Smooth muscle cell (in vitro differentiated cells): ENCODE measurements around the gene KRT12. TPM values are rescaled to one million over a fixed set of nuclear protein-coding genes. Genes with fewer than 3 reads are reported as not detected.
A peak's percentile ranks its signal among the peaks of the same experiment; 100 is the strongest.

Experiments used
- DNase-seq: peaks from one replicate; lab custom pipeline; 2025; ENCODE audit not compliant: unreplicated experiment; lab: John Stamatoyannopoulos, UW
- H2AFZ ChIP-seq: fragments of 200-600 bp; sonication (generic); 2 replicates; pipeline ENCODE4 v1.6.0; 2016; ENCODE audit warnings: antibody characterized with exemption, low read depth, mild to moderate bottlenecking
- H3F3A ChIP-seq: fragments of 200-600 bp; sonication (generic); 2 replicates; pipeline ENCODE4 v1.6.0; 2017; ENCODE audit warnings: antibody characterized with exemption, low read depth
- H3K27ac ChIP-seq: fragments of 200-600 bp; sonication (generic); 2 replicates; pipeline ENCODE4 v1.5.1; 2016; ENCODE audit warnings: low read depth, mild to moderate bottlenecking
- H3K27me3 ChIP-seq: fragments of 200-600 bp; sonication (generic); 2 replicates; pipeline ENCODE4 v1.6.1; 2016; ENCODE audit warnings: low read depth, mild to moderate bottlenecking
- H3K36me3 ChIP-seq: fragments of 200-600 bp; sonication (generic); 2 replicates; pipeline ENCODE4 v1.5.1; 2016; ENCODE audit warnings: low read depth
- H3K4me1 ChIP-seq: fragments of 200-600 bp; sonication (generic); 2 replicates; pipeline ENCODE4 v1.5.1; 2016; ENCODE audit warnings: low read depth
- H3K4me2 ChIP-seq: fragments of 200-600 bp; sonication (generic); 2 replicates; pipeline ENCODE4 v1.6.0; 2016; ENCODE audit warnings: mild to moderate bottlenecking
- H3K4me3 ChIP-seq: fragments of 200-600 bp; sonication (generic); 2 replicates; pipeline ENCODE4 v1.5.1; 2016; ENCODE audit warnings: mild to moderate bottlenecking
- H3K79me2 ChIP-seq: fragments of 200-600 bp; sonication (generic); 2 replicates; pipeline ENCODE4 v1.6.0; 2016; ENCODE audit warnings: low read depth, mild to moderate bottlenecking
- H3K9ac ChIP-seq: fragments of 200-600 bp; sonication (generic); 2 replicates; pipeline ENCODE4 v1.6.0; 2016; ENCODE audit warnings: low read depth
- H3K9me3 ChIP-seq: fragments of 200-600 bp; sonication (generic); replicated peaks from 2 replicates; pipeline ENCODE4 v1.5.1; 2016; ENCODE audit warnings: low read depth
- H4K20me1 ChIP-seq: fragments of 200-600 bp; sonication (generic); 2 replicates; pipeline ENCODE4 v1.6.0; 2016; ENCODE audit warnings: low read depth
- WGBS: methylation state at CpG from one replicate; pipeline ENCODE4 v1.1.7; 2016; ENCODE audit warnings: low lambda C conversion rate; 5-methylcytosine and 5-hydroxymethylcytosine counted together
- polyA plus RNA-seq: library from polyadenylated mRNA; unstranded; fragments of >200 nt; fragmentation: Nextera tagmentation; extraction: Ambion mirVana; gene quantifications from 2 replicates; pipeline ENCODE4 v1.2.1, GENCODE V29; 2016
- total RNA-seq: library from RNA; depleted of rRNA; stranded (reverse); fragments of >200 nt; gene quantifications from 2 replicates; pipeline ENCODE4 v1.2.3, GENCODE V29; 2014
- TF ChIP-seq, protein P1 (sequence below): fragments of 200-600 bp; sonication (generic); IDR thresholded peaks from 2 replicates; pipeline ENCODE4 v1.5.1; 2017; ENCODE audit warnings: borderline replicate concordance, mild to moderate bottlenecking, antibody characterized with exemption; ENCODE audit not compliant: insufficient read depth, poor library complexity, severe bottlenecking

The KRT12 gene
- total and polyA plus RNA-seq, 2 experiments from 2014 or later = not detected

DNA sequence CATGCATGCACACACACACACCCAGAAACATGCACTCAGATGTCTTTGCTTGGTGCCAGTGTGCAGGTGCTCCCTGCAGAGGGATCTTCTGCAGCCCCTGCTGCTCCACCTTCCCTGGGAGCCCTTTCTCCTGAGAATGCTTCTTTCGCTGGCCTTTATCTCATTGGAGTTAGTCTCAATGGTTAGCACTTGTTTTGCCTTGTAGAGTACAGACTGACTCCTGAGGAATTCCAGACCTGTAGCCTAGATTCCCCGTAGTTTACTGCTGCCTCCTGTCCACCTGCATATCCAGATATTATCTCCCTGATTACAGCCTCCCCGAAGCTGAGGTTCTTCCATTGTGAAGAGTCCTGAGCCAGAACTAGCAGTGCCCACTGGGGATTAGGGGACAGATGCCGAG lies 3.1 kb upstream of the KRT12 start:
- Histone ChIP-seq H3K4me2 (no peak overlapping the region), H3K27me3 (peaks cover 2% of the 10 kb centered on the region), H3F3A (no peaks in the 10 kb centered on the region)

DNA sequence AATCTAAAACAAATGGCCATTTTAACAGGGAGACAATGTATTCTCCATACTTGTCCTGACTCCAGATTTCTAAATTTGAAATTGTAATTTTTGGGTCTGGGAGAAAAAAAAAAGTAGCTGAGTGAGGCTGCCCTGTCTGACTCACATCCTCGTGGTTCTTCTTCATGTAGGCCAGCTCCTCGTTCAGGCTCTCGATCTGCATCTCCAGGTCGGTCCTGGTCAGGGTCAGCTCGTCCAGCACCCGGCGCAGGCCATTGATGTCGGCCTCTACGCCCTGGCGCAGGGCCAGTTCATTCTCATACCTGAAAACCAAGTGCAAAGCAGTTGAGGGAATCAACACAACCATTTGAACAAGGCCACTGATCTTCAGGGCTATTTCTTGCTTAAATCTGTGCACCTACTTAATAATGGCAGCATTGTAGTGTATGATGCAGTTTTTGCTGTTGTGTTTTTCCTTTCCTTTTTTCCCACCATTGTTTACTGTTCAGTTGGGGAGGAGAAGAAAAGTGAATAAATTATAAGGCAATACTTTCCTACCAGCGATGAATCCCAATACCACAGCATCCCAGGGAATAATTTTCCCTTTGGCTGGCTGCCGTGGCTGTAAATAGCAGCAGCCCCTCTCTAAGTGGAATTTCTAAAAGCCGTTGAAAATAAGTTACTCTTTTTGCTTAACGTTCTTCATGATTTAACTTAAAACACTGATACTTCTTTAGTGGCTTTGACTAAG lies 2.2 kb downstream of the KRT12 start:
- Histone ChIP-seq H3K36me3 (no peaks in the 10 kb centered on the region), H3K4me1 (no peaks in the 10 kb centered on the region), H3K27me3 (no peaks in the 10 kb centered on the region), H3K79me2 (no peaks in the 10 kb centered on the region), H3K4me2 (no peak overlapping the region), H3K9ac (no peak overlapping the region), H3F3A (no peaks in the 10 kb centered on the region), H3K9me3 (no peaks in the 10 kb centered on the region), H3K27ac (no peak overlapping the region), H3K4me3 (no peak overlapping the region), H2AFZ (no peak overlapping the region), H4K20me1 (no peaks in the 10 kb centered on the region)
- 92% methylated on average over 14 of the region's 14 CpGs for whole genome bisulfite sequencing
- DNase-seq = no peak
- TF ChIP-seq, protein P1, sequence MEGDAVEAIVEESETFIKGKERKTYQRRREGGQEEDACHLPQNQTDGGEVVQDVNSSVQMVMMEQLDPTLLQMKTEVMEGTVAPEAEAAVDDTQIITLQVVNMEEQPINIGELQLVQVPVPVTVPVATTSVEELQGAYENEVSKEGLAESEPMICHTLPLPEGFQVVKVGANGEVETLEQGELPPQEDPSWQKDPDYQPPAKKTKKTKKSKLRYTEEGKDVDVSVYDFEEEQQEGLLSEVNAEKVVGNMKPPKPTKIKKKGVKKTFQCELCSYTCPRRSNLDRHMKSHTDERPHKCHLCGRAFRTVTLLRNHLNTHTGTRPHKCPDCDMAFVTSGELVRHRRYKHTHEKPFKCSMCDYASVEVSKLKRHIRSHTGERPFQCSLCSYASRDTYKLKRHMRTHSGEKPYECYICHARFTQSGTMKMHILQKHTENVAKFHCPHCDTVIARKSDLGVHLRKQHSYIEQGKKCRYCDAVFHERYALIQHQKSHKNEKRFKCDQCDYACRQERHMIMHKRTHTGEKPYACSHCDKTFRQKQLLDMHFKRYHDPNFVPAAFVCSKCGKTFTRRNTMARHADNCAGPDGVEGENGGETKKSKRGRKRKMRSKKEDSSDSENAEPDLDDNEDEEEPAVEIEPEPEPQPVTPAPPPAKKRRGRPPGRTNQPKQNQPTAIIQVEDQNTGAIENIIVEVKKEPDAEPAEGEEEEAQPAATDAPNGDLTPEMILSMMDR = no peak

More for the DNA sequence above, 3.1 kb upstream of the KRT12 start:
- WGBS = 49% methylated on average over 4 of the region's 4 CpGs
- Histone ChIP-seq H3K4me3 (no peak overlapping the region), H3K9ac (no peak overlapping the region), H3K36me3 (no peaks in the 10 kb centered on the region), H2AFZ (no peak overlapping the region), H3K4me1 (no peaks in the 10 kb centered on the region), H3K9me3 (no peaks in the 10 kb centered on the region), H4K20me1 (no peaks in the 10 kb centered on the region), H3K27ac (no peak overlapping the region), H3K79me2 (no peaks in the 10 kb centered on the region)
- TF ChIP-seq, protein P1 = no peak
- DNase-seq = no peak

DNA sequence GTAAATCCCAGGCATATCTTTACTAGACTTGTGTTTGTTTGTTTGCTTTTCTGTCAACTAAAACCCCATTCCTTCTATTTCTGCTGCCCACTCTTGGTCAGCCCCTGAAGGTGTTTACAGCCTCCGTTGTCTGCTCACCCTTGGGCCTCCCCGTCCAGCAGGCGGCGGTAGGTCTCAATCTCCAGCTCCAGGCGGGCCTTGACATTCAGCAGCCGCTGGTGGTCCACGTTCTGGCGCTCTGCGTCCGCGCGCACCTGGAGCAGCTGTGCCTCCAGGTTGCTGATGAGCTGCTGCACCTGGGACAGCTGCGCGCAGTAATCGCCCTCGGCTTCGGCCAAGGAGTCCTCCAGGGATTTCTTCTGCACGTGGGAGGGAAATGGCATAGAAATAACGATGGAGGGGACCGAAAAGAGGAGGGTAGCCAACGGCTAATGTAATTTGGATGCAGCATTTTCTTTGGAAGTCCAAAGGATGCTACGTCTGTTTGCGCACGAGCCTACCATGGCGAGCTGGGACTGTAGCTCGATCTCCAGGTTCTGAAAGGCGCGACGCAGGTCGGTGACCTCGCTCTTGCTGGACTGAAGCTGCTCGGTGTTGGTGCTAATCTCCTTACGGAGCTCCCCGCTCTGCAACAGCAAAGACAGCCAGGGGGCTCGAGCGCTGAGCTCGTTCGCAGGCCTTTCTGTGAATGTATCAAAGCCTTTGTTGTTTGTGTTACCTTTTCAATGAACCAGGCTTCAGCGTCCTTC lies 3.9 kb downstream of the KRT12 start:
- no peak overlapping the region for H3K4me2 ChIP-seq

More for the DNA sequence above, 3.9 kb downstream of the KRT12 start:
- no peaks in the 10 kb centered on the region for H3K9me3 ChIP-seq
- H3K36me3 ChIP-seq = no peaks in the 10 kb centered on the region
- H4K20me1 ChIP-seq = no peaks in the 10 kb centered on the region
- no peak for DNase-seq
- no peak overlapping the region for H3K9ac ChIP-seq
- WGBS = 56% methylated on average over 37 of the region's 39 CpGs
- H3K4me1 ChIP-seq = no peaks in the 10 kb centered on the region
- H2AFZ ChIP-seq = no peak overlapping the region
- H3K27ac ChIP-seq = no peak overlapping the region
- no peaks in the 10 kb centered on the region for H3K27me3 ChIP-seq
- H3K79me2 ChIP-seq = no peaks in the 10 kb centered on the region
- no peaks in the 10 kb centered on the region for H3F3A ChIP-seq
- TF ChIP-seq, protein P1 = peak; percentile 39
- H3K4me3 ChIP-seq = no peak overlapping the region
